Endothelial cell of umbilical vein (primary cell): Measurements from ENCODE around the gene AMOT. TPM values are rescaled to one million over a fixed set of nuclear protein-coding genes. Genes with fewer than 3 reads are reported as not detected.

Experiments used
- BruUV-seq: library from RNA; stranded (reverse); fragments of 400-500 nt; replicated peaks from 2 replicates; lab custom pipeline; 2021; lab: Mats Ljungman, UMichigan
- CTCF ChIA-PET: fragments of 300-600, 350-600 bp; sonication (Branson Sonifier 250); formaldehyde crosslinking; loops from one replicate; lab custom pipeline; 2021; ENCODE audit warnings: antibody characterized with exemption, inconsistent platforms; lab: Charles Lee
- POLR2A ChIA-PET: fragments of 300-600, 350-600 bp; sonication (Branson Sonifier 250); formaldehyde crosslinking; loops from one replicate; lab custom pipeline; 2021; ENCODE audit warnings: antibody characterized with exemption, inconsistent platforms; lab: Charles Lee
- DNase-seq: peaks from one replicate; pipeline ENCODE4 v3.0.0-alpha.2; 2011; ENCODE audit warnings: low read depth, low spot score
- FAIRE-seq: peaks from 2 replicates; lab custom pipeline; 2011; peaks lifted over from hg19 to GRCh38; lab: Jason Lieb, UNC
- H2AFZ ChIP-seq: 2 replicates; pipeline ENCODE4 v1.6.0; 2012; ENCODE audit warnings: low read depth, low read length, control low read depth, inconsistent platforms
- H3K27ac ChIP-seq: 2 replicates; pipeline ENCODE4 v1.5.1; 2011; ENCODE audit warnings: low read depth, mild to moderate bottlenecking, control low read depth, low read length, moderate library complexity; ENCODE audit not compliant: insufficient read depth
- H3K27me3 ChIP-seq, 2 experiments: 2 replicates each; pipeline versions ENCODE4 v1.6.0 to v1.6.1; 2011; ENCODE audit warnings: low read length in 2 of 2, mixed read lengths in 1 of 2; ENCODE audit not compliant: control insufficient read depth in 2 of 2, insufficient read depth in 2 of 2
- H3K36me3 ChIP-seq, 2 experiments: 2 replicates in 1 of 2; 3 replicates in 1 of 2; pipeline ENCODE4 v1.5.1; 2011; ENCODE audit warnings: low read length in 2 of 2, mild to moderate bottlenecking in 1 of 2, moderate library complexity in 1 of 2; ENCODE audit not compliant: control insufficient read depth in 2 of 2, insufficient read depth in 2 of 2; ENCODE audit errors: extremely low read depth in 1 of 2
- H3K4me1 ChIP-seq: 3 replicates; pipeline ENCODE4 v1.5.1; 2011; ENCODE audit warnings: mild to moderate bottlenecking, low read length; ENCODE audit not compliant: control insufficient read depth, insufficient read depth; ENCODE audit errors: extremely low read depth
- H3K4me2 ChIP-seq: 2 replicates; pipeline ENCODE4 v1.6.1; 2011; ENCODE audit warnings: low read length, control low read depth, mixed read lengths; ENCODE audit not compliant: insufficient read depth
- H3K4me3 ChIP-seq, 3 experiments: fragments of 200-600 bp in 1 of 3; sonication (generic), shearing (Covaris generic) in 1 of 3; replicated peaks in 1 of 3; 2 replicates each; pipeline ENCODE4 v1.5.1; 2011 to 2016; ENCODE audit warnings: control low read depth in 3 of 3, low read length in 3 of 3, mild to moderate bottlenecking in 2 of 3, inconsistent platforms in 1 of 3, low read depth in 1 of 3, moderate library complexity in 1 of 3; ENCODE audit not compliant: insufficient read depth in 1 of 3
- H3K79me2 ChIP-seq: 2 replicates; pipeline ENCODE4 v1.6.0; 2012; ENCODE audit warnings: low read length, inconsistent platforms; ENCODE audit not compliant: control insufficient read depth, insufficient read depth
- H3K9ac ChIP-seq: replicated peaks from 2 replicates; pipeline ENCODE3; 2011; ENCODE audit warnings: low read length, control low read depth; ENCODE audit not compliant: insufficient read depth; ENCODE audit errors: extremely low read depth
- H3K9me1 ChIP-seq: replicated peaks from 3 replicates; pipeline ENCODE4 v1.6.0; 2011; ENCODE audit warnings: mild to moderate bottlenecking, low read length; ENCODE audit not compliant: control insufficient read depth, insufficient read depth; ENCODE audit errors: extremely low read depth
- H3K9me3 ChIP-seq: replicated peaks from 2 replicates; pipeline ENCODE4 v1.5.1; 2012; ENCODE audit warnings: low read length, inconsistent platforms; ENCODE audit not compliant: control insufficient read depth, insufficient read depth
- H4K20me1 ChIP-seq: replicated peaks from 2 replicates; pipeline ENCODE3; 2011; ENCODE audit warnings: mild to moderate bottlenecking, low read length; ENCODE audit not compliant: control insufficient read depth, insufficient read depth; ENCODE audit errors: extremely low read depth
- CTCF ChIP-seq, 2 donors: IDR thresholded peaks; 1 replicate in 1 of 2; 2 replicates in 1 of 2; pipeline ENCODE4 v1.5.1; 2011; ENCODE audit warnings: low read length in 2 of 2, mild to moderate bottlenecking in 2 of 2, moderate library complexity in 2 of 2, control low read depth in 1 of 2, inconsistent platforms in 1 of 2, low read depth in 1 of 2; ENCODE audit not compliant: insufficient read depth in 1 of 2; ENCODE audit errors: extremely low read depth in 1 of 2
- EZH2 ChIP-seq: IDR thresholded peaks from 2 replicates; pipeline ENCODE4 v1.6.1; 2012; ENCODE audit warnings: borderline replicate concordance, low read depth, mild to moderate bottlenecking, moderate library complexity, low read length, inconsistent platforms; ENCODE audit not compliant: severe bottlenecking
- FOS ChIP-seq: IDR thresholded peaks from 2 replicates; pipeline ENCODE4 v1.6.1; 2011; ENCODE audit warnings: mild to moderate bottlenecking, low read length, moderate library complexity, borderline replicate concordance; ENCODE audit not compliant: insufficient read depth
- GATA2 ChIP-seq: IDR thresholded peaks from 2 replicates; pipeline ENCODE4 v1.7.0; 2011; ENCODE audit warnings: low read depth, mild to moderate bottlenecking, moderate library complexity, mixed read lengths, low read length; ENCODE audit not compliant: insufficient read length, insufficient read depth
- JUN ChIP-seq: IDR thresholded peaks from 2 replicates; pipeline ENCODE4 v1.6.1; 2011; ENCODE audit warnings: borderline replicate concordance, low read depth; ENCODE audit not compliant: insufficient read length, insufficient read depth
- MAX ChIP-seq: IDR thresholded peaks from 2 replicates; pipeline ENCODE4 v1.6.1; 2011; ENCODE audit not compliant: insufficient read depth, insufficient read length
- MYC ChIP-seq: IDR thresholded peaks from one replicate; pipeline ENCODE4 v1.6.1; 2011; ENCODE audit warnings: mild to moderate bottlenecking, low read depth, low read length
- POLR2A ChIP-seq: IDR thresholded peaks from 2 replicates; pipeline ENCODE4 v1.6.1; 2012; ENCODE audit warnings: low read depth, mild to moderate bottlenecking, control low read depth, low read length
- POLR2AphosphoS5 ChIP-seq: IDR thresholded peaks from 2 replicates; pipeline ENCODE4 v1.6.1; 2012; ENCODE audit warnings: low read depth, mild to moderate bottlenecking, control low read depth, low read length, moderate library complexity; ENCODE audit not compliant: insufficient read depth
- dilution Hi-C: fragments of 300-500 bp; cut with MboI; formaldehyde crosslinking; loops from one replicate; pipeline ENCODE4 v1.15.0; 2019; ENCODE audit warnings: low sequenced_read_pairs; ENCODE audit not compliant: extremely low pct_ligation_motif_present
- intact Hi-C: fragments of 100-400 bp; cut with micrococcal nuclease; formaldehyde crosslinking; loops from one replicate; pipeline ENCODE4 v1.10.0; 2022
- polyA plus RNA-seq, 4 experiments: library from polyadenylated mRNA; depleted of rRNA in 3 of 4; stranded (reverse) in 3 of 4; unstranded in 1 of 4; fragments of >200 nt; gene quantifications; 2 replicates each; pipeline versions ENCODE4 v1.2.1 to v1.2.3, GENCODE V29; 2011 to 2012; ENCODE audit warnings: missing spikeins in 1 of 4
- total RNA-seq: library from RNA; stranded (reverse); gene quantifications from 2 replicates; pipeline ENCODE4 v1.2.3, GENCODE V29; 2021

AMOT gene
- total and polyA plus RNA-seq, 2 donors (not counting 3 experiments of a cell fraction or from before 2014, with no cell fraction given) = 0.68 to 3.5 TPM

- H3K4me2 ChIP-seq = no peak overlapping the region
- TF ChIP-seq GATA2 = no peak
- no peak for TF ChIP-seq POLR2AphosphoS5
- TF ChIP-seq POLR2A = no peak
- TF ChIP-seq JUN = no peak
- TF ChIP-seq FOS = no peak
- no peak for TF ChIP-seq MAX
- no peak for TF ChIP-seq MYC
- no peak for TF ChIP-seq EZH2
- TF ChIP-seq CTCF (IDR thresholded peaks at IDR 0.05; ENCODE audit: extremely low read depth in 1 of 2, insufficient read depth in 1 of 2, low read depth in 1 of 2, low read length in 2 of 2) = no peak
- no peaks in the 10 kb centered on the region for H3K4me1 ChIP-seq
- intact Hi-C loops (no loop called here), dilution Hi-C loops (no loop called here)
- no peaks in the 10 kb centered on the region for H4K20me1 ChIP-seq
- no peaks in the 10 kb centered on the region for H3K27me3 ChIP-seq
- H3K27ac ChIP-seq = no peak overlapping the region
- no peaks in the 10 kb centered on the region for H3K9me1 ChIP-seq
- no peak for DNase-seq
- no peaks in the 10 kb centered on the region for H3K36me3 ChIP-seq
- H3K9me3 ChIP-seq = no peaks in the 10 kb centered on the region
- H3K9ac ChIP-seq = no peak overlapping the region
- no peaks in the 10 kb centered on the region for H3K79me2 ChIP-seq
- ChIA-PET CTCF (no interaction called here), POLR2A (no interaction called here)
- H2AFZ ChIP-seq = no peak overlapping the region
- FAIRE-seq = no peak
- BruUV-seq = no TSS peak
- H3K4me3 ChIP-seq = no peak overlapping the region
These were observed 27.9 kb downstream of the AMOT start for GRCh38 chrX:112812741-112813140.
